Pancreas (tissue), 10 donors: ENCODE measurements around the gene FAM151B. TPM values are rescaled to one million over a fixed set of nuclear protein-coding genes. Genes with fewer than 3 reads are reported as not detected.

Source experiments
- ATAC-seq, 4 donors: fragments of 200-7000 bp; cut with Tn5 transposase; one replicate each; pipeline versions ENCODE4 v1.8.0 to v1.9.1; 2020; ENCODE audit warnings: mild to moderate bottlenecking in 4 of 4, moderate library complexity in 4 of 4
- DNase-seq, 6 donors: peaks; one replicate each; pipeline ENCODE4 v3.0.0-alpha.2; 2020
- FAIRE-seq: peaks from 2 replicates; lab custom pipeline; 2012; peaks lifted over from hg19 to GRCh38; lab: Jason Lieb, UNC
- H3K27ac ChIP-seq, 4 donors: fragments of 200-600 bp; sonication (generic); 1 replicate in 3 of 4; 2 replicates in 1 of 4; pipeline versions ENCODE4 v1.5.0 to v1.8.0; 2020
- H3K27me3 ChIP-seq, 4 donors: fragments of 200-600 bp; one replicate each; pipeline ENCODE4 v1.8.0; 2021
- H3K36me3 ChIP-seq, 3 donors: fragments of 200-600 bp; sonication (generic) in 1 of 3; one replicate each; pipeline versions ENCODE4 v1.5.0 to v1.8.0; 2020 to 2021
- H3K4me1 ChIP-seq, 3 donors: fragments of 200-600 bp; one replicate each; pipeline ENCODE4 v1.8.0; 2021
- H3K4me3 ChIP-seq, 4 donors: fragments of 200-600 bp; sonication (generic) in 2 of 4; one replicate each; pipeline versions ENCODE4 v1.5.0 to v1.8.0; 2020 to 2021
- H3K9me3 ChIP-seq, 4 donors: fragments of 200-600 bp; one replicate each; pipeline ENCODE4 v1.8.0; 2021
- WGBS, 2 donors: extraction: QIAGEN DNeasy Blood & Tissue Kit; methylation state at CpG; one replicate each; pipeline ENCODE4 v1.1.7; 2013; 5-methylcytosine and 5-hydroxymethylcytosine counted together
- intact Hi-C, 3 donors: fragments of 100-400 bp; cut with DNase I; formaldehyde crosslinking; loops; one replicate each; pipeline versions ENCODE4 v1.11.1 to v1.14.2; 2022
- polyA plus RNA-seq, 2 donors: library from polyadenylated mRNA; stranded (reverse); fragments of 200-250 nt; gene quantifications; one replicate each; pipeline ENCODE4 v1.2.3, GENCODE V29; 2013
- total RNA-seq, 6 donors: library from RNA; stranded (reverse); fragmentation: NEBNext Ultra II Directional in 4 of 6; extraction: Animal tissue kit (Norgen Biotek cat#: 25700) in 4 of 6; gene quantifications; one replicate each; pipeline versions ENCODE4 v1.2.1 to v1.2.4, GENCODE V29; 2021 to 2023
- TF ChIP-seq, protein P1 (sequence below), 4 donors: fragments of 200-600 bp; sonication (generic) in 3 of 4; IDR thresholded peaks; one replicate each; pipeline versions ENCODE4 v1.5.0 to v1.8.0; 2021; ENCODE audit warnings: antibody characterized with exemption in 4 of 4
- donor health status: healthy with polysubstance abuse.
- donor health status: DM: no; HTN: no; CAD: no; lungs with moderate emphysema.
- donor health status: DM: no; HTN: no; CAD: no.
- donor health status: control.
- donor health status: control.
- donor health status: Bipolar disorder and iron deficiency.
- donor health status: DM: yes; HTN: yes; CAD: no.
- donor health status: DM: no; HTN: no; CAD: no.
- donor health status: DM: no; HTN: no; CAD: no.
- donor health status: DM: yes; HTN: yes; CAD: no.

Gene FAM151B
- total and polyA plus RNA-seq, 8 donors, result 0.49 to 2.5 (median 1.6) TPM

DNA sequence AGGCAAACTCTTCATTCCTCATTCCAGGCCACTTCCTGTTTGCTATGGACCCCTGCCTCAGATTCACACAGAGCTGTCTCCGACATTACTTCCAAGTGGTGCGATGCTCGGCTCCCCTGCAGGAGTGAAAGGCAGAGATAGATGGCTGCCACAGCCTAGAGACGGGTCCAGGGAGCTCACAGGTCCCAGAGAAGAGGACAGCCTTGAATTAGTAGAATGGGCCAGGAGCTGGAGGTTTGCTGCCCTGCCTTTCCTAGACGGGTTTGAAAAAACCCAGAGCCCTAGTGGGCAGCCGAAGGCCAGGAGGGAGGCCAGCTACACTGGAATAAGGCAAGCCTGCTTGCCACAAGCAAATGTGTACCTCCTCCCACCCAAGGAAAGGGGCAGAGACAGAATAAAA, 80.4 kb downstream of the FAM151B start:
- TF ChIP-seq, protein P1, sequence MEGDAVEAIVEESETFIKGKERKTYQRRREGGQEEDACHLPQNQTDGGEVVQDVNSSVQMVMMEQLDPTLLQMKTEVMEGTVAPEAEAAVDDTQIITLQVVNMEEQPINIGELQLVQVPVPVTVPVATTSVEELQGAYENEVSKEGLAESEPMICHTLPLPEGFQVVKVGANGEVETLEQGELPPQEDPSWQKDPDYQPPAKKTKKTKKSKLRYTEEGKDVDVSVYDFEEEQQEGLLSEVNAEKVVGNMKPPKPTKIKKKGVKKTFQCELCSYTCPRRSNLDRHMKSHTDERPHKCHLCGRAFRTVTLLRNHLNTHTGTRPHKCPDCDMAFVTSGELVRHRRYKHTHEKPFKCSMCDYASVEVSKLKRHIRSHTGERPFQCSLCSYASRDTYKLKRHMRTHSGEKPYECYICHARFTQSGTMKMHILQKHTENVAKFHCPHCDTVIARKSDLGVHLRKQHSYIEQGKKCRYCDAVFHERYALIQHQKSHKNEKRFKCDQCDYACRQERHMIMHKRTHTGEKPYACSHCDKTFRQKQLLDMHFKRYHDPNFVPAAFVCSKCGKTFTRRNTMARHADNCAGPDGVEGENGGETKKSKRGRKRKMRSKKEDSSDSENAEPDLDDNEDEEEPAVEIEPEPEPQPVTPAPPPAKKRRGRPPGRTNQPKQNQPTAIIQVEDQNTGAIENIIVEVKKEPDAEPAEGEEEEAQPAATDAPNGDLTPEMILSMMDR (IDR thresholded peaks at IDR 0.05), result no peak
- peaks cover 0 to 9% (median 8%) of the 10 kb centered on the region in 3 donors for H3K4me1 ChIP-seq
- peaks cover 0 to 25% (median 5%) of the 10 kb centered on the region in 4 donors for H3K27me3 ChIP-seq
- FAIRE-seq (no peak), DNase-seq (no peak), ATAC-seq (no peak)
- H3K9me3 ChIP-seq, result no peaks in the 10 kb centered on the region
- intact Hi-C loops, result no loop called here
- no peak overlapping the region for H3K4me3 ChIP-seq
- 40 to 49% methylated on average over 6 of the region's 6 CpGs for WGBS, 2 donors
- no peak overlapping the region for H3K27ac ChIP-seq
- no peaks in the 10 kb centered on the region for H3K36me3 ChIP-seq

DNA sequence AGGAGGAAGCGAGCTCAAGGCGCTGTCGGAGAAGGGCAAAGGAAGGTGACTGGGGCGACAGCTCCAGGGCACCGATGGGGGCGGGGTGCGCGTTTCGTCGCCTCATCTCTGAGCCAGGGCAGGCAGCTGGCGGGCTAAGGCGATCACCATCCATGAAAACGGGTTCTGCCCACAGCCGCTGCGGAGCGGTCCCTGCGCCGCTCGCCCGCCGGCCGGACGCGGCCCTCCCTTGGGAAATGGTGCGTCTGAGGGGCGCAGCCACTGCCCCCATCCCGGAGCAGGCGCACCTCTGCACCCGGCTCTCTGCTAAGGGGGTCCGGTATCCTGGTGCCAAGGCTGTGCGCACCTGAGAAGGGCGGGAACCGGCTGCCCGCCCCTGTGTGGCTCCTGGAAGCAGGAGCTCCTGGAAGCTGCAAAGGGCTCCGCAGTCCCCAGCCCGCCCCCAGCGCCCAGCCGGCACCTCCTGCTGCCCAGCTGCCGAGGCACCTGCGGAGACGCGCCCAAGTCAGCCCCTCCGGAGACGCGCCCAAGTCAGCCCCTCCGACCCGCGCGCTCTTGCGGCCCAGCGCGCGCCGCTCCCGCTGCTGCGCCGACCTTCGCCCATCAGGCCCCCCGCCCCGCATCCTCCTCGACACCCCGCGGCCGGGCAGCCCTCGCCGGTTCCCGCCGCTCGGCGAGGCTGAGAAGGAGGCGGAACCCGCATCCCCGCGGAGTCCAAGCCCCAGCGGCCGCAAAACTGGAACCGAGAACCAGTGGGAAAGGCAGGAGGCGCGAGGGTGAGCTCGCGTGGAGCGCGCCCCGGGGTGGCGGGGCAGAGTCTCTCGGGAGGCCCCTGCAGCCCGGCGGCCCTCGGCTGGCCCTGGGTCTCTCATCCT, 81.4 kb downstream of the FAM151B start:
- FAIRE-seq, result no peak
- 2% methylated on average over 80 to 89 of the region's 89 CpGs for WGBS, 2 donors
- DNase-seq, result peak in 1 of 6 donors; percentile 65
- TF ChIP-seq, protein P1 (IDR thresholded peaks at IDR 0.05), result no peak
- Histone ChIP-seq H3K4me1 (peaks cover 0 to 9% (median 8%) of the 10 kb centered on the region in 3 donors), H3K4me3 (peak overlapping the region in 3 of 4 donors; percentile 9 to 48 (median 15)), H3K27me3 (peaks cover 0 to 27% (median 5%) of the 10 kb centered on the region in 4 donors), H3K27ac (no peak overlapping the region), H3K9me3 (no peaks in the 10 kb centered on the region), H3K36me3 (no peaks in the 10 kb centered on the region)
- intact Hi-C loops, result no loop called here
- ATAC-seq, result no peak

DNA sequence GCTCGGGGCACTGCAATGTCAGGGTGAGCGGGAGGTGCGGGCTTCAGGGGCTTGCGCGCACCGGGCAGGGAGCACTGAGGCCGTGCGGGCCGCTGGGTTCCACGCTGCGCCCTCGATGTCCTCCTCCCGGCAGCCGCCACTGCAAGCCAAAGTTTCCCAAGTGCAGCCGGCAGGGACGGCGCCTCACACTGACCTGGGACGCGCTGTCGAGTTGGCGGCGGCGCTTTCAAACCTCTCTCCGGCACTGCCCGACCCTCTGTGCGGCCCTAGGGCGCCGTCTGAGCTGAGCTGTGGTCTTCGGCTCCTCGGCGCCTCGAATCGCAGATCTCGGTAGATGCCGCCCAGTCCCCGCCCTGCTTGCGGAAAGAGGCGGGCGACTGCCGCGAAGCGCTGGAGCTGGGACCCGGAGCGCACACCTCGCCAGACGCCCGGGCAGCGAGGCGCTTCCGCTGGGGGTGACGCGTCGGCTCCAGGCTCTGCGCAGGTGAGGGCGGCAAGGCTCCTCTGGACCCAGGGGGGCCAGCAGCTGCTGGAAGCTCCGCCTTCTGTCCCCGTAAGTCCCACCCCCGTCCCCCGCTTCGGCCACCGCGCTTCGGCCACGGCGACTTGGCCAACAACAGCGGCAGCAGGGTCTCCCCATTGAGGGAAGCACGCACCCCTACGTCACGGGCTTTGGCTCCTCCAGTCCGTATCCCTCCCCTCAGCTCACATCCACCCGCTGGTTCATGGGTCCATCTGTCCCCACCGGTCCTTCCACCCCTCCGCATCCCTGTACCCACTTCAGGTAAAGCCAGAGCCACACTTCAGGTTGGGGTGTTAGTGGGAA, 82.3 kb downstream of the FAM151B start, which contains the start of gene ANKRD34B:
Gene ANKRD34B (minus strand): TSS at position 320 of the 826 bp plus-strand sequence. CDS start 10,261 bp downstream, outside the sequence.
- TF ChIP-seq, protein P1 (IDR thresholded peaks at IDR 0.05), result no peak
- peaks cover 0 to 9% (median 8%) of the 10 kb centered on the region in 3 donors for H3K4me1 ChIP-seq
- H3K4me3 ChIP-seq, result peak within 1 kb of the TSS in 3 of 4 donors; percentile 9 to 48 (median 15)
- 1 to 2% methylated on average over 72 to 73 of the region's 73 CpGs for WGBS, 2 donors
- DNase-seq (peak in 2 of 6 donors; percentile 56 to 62), ATAC-seq (peak in 3 of 4 donors; percentile 25 to 35 (median 32)), FAIRE-seq (no peak)
- H3K27ac ChIP-seq, result no peak within 1 kb of the TSS
- no peaks in the 10 kb centered on the region for H3K36me3 ChIP-seq
- peaks cover 0 to 27% (median 5%) of the 10 kb centered on the region in 4 donors for H3K27me3 ChIP-seq
- H3K9me3 ChIP-seq, result no peaks in the 10 kb centered on the region
- intact Hi-C loops, result no loop called here

DNA sequence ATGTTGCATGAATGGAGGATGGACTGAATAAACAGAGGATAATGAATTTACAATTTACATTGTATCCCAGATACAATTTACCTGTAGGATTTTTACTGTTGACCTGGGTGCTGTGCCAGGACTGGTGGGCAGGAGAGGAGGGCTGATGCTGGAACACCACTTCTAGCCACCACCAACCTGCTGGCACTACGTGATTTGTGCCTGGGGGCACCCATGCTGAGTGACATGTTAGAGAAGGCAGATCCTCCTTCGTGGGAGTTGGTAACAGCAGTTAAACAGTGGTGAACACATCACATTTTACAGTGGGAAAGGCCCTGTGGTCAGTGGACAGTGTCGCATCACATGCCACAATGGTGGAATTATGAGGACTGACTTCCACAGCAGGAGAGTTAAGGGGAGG, 85.2 kb downstream of the FAM151B start:
- Histone ChIP-seq H3K9me3 (no peaks in the 10 kb centered on the region), H3K4me3 (no peak overlapping the region), H3K36me3 (no peaks in the 10 kb centered on the region), H3K4me1 (peaks cover 0 to 9% (median 8%) of the 10 kb centered on the region in 3 donors), H3K27me3 (peaks cover 0 to 27% (median 5%) of the 10 kb centered on the region in 4 donors), H3K27ac (no peak overlapping the region)
- no peak for DNase-seq
- 55 to 73% methylated on average over 3 of the region's 3 CpGs for WGBS, 2 donors
- no peak for FAIRE-seq
- no peak for ATAC-seq
- TF ChIP-seq, protein P1 (IDR thresholded peaks at IDR 0.05), result no peak
- intact Hi-C loops, result no loop called here
